Natural killer cell (primary cell): Measurements from ENCODE around the gene ALOX5. TPM values are rescaled to one million over a fixed set of nuclear protein-coding genes. Genes with fewer than 3 reads are reported as not detected.

ENCODE experiments used
- ATAC-seq, 3 donors: fragments of 150-1000 bp in 2 of 3; fragments of 200-7000 bp in 1 of 3; cut with Tn5 transposase; 1 replicate in 1 of 3; 2 replicates in 2 of 3; pipeline ENCODE4 v1.10.0; 2021; ENCODE audit warnings: mild to moderate bottlenecking in 2 of 3, moderate library complexity in 2 of 3
- DNase-seq, 2 donors: peaks; one replicate each; pipeline versions ENCODE4 v3.0.0 to v3.0.0-alpha.2; 2013 to 2021; ENCODE audit warnings: mixed read lengths in 1 of 2
- H3K27ac ChIP-seq: one replicate; pipeline ENCODE4 v1.5.1; 2013; ENCODE audit warnings: mild to moderate bottlenecking, low read length
- H3K27me3 ChIP-seq: one replicate; pipeline ENCODE4 v1.6.1; 2013; ENCODE audit warnings: low read length; ENCODE audit not compliant: control insufficient read depth, insufficient read depth
- H3K36me3 ChIP-seq: one replicate; pipeline ENCODE4 v1.6.1; 2013; ENCODE audit warnings: low read length; ENCODE audit not compliant: control insufficient read depth, insufficient read depth
- H3K4me1 ChIP-seq: one replicate; pipeline ENCODE4 v1.6.1; 2013; ENCODE audit warnings: low read length; ENCODE audit not compliant: control insufficient read depth, insufficient read depth
- H3K4me3 ChIP-seq: one replicate; pipeline ENCODE4 v1.5.1; 2013; ENCODE audit warnings: low read length
- H3K9me3 ChIP-seq: one replicate; pipeline ENCODE4 v1.6.1; 2013; ENCODE audit warnings: low read length; ENCODE audit not compliant: control insufficient read depth, insufficient read depth
- H3K27ac Mint-ChIP-seq, 2 donors: one replicate each; pipeline ENCODE4 v1.8.0; 2022; ENCODE audit warnings: mild to moderate bottlenecking in 2 of 2, mixed read lengths in 2 of 2, moderate library complexity in 1 of 2
- H3K27me3 Mint-ChIP-seq, 2 donors: one replicate each; pipeline ENCODE4 v1.8.0; 2022; ENCODE audit warnings: low read depth in 2 of 2, mixed read lengths in 2 of 2
- H3K36me3 Mint-ChIP-seq: one replicate; pipeline ENCODE4 v1.8.0; 2022; ENCODE audit warnings: mixed read lengths
- H3K4me1 Mint-ChIP-seq, 2 donors: one replicate each; pipeline ENCODE4 v1.8.0; 2022; ENCODE audit warnings: mixed read lengths in 2 of 2
- H3K4me3 Mint-ChIP-seq: one replicate; pipeline ENCODE4 v1.8.0; 2022; ENCODE audit warnings: mild to moderate bottlenecking, moderate library complexity, mixed read lengths
- H3K9me3 Mint-ChIP-seq, 2 donors: one replicate each; pipeline ENCODE4 v1.8.0; 2022; ENCODE audit warnings: mixed read lengths in 2 of 2
- CTCF ChIP-seq: fragments of 200-600 bp; IDR thresholded peaks from one replicate; pipeline ENCODE4 v1.8.0; 2022; ENCODE audit warnings: antibody characterized with exemption
- WGBS: methylation state at CpG from one replicate; pipeline ENCODE4 v1.1.7; 2013; ENCODE audit warnings: missing lambda C conversion rate; ENCODE audit not compliant: insufficient coverage; 5-methylcytosine and 5-hydroxymethylcytosine counted together
- intact Hi-C: fragments of 100-400 bp; cut with micrococcal nuclease; formaldehyde crosslinking; loops from one replicate; pipeline ENCODE4 v1.14.2; 2022
- total RNA-seq, 4 donors: library from RNA; stranded (reverse); fragments of 120-200 nt in 1 of 4; gene quantifications; one replicate each; pipeline versions ENCODE4 v1.2.3 to v1.2.4, GENCODE V29; 2013 to 2022

ALOX5 gene
- total RNA-seq, 3 donors from 2014 or later (not counting 1 experiment from before 2014, with no cell fraction given), result 8.6 to 93.5 (median 12.4) TPM

GRCh38 chr10:45424668-45425404 is 50.8 kb downstream of the ALOX5 start:
- intact Hi-C loops, result no loop called here
- DNase-seq (no peak), ATAC-seq (no peak)
- Mint-ChIP-seq H3K4me3 (no peak overlapping the region), H3K27ac (no peak overlapping the region), H3K27me3 (peaks cover 0 to 10% of the 10 kb centered on the region in 2 donors), H3K36me3 (no peaks in the 10 kb centered on the region), H3K9me3 (no peaks in the 10 kb centered on the region), H3K4me1 (peaks cover 14 to 24% of the 10 kb centered on the region in 2 donors)
- Histone ChIP-seq H3K4me1 (peaks cover 32% of the 10 kb centered on the region), H3K27ac (no peak overlapping the region), H3K36me3 (no peaks in the 10 kb centered on the region), H3K9me3 (no peaks in the 10 kb centered on the region), H3K27me3 (no peaks in the 10 kb centered on the region), H3K4me3 (no peak overlapping the region)
- TF ChIP-seq CTCF, result no peak
- WGBS, result 61% methylated on average over 15 of the region's 15 CpGs

- no peaks in the 10 kb centered on the region for H3K36me3 Mint-ChIP-seq
- H3K4me3 Mint-ChIP-seq, result no peak overlapping the region
These were observed 51.9 kb downstream of the ALOX5 start for GRCh38 chr10:45425621-45426563.

GRCh38 chr10:45427262-45427969 is 53.4 kb downstream of the ALOX5 start:
- Histone ChIP-seq H3K27me3 (no peaks in the 10 kb centered on the region), H3K4me1 (peaks cover 6% of the 10 kb centered on the region), H3K36me3 (no peaks in the 10 kb centered on the region), H3K27ac (no peak overlapping the region), H3K4me3 (no peak overlapping the region), H3K9me3 (no peaks in the 10 kb centered on the region)
- Mint-ChIP-seq H3K4me3 (no peak overlapping the region), H3K4me1 (no peaks in the 10 kb centered on the region), H3K27ac (no peak overlapping the region), H3K27me3 (peaks cover under 1 to 10% of the 10 kb centered on the region in 2 donors), H3K9me3 (no peaks in the 10 kb centered on the region), H3K36me3 (no peaks in the 10 kb centered on the region)
- intact Hi-C loops, result no loop called here
- ATAC-seq, result no peak
- TF ChIP-seq CTCF, result no peak
- no peak for DNase-seq
- 90% methylated on average over 50 of the region's 50 CpGs for WGBS

More at GRCh38 chr10:45425621-45426563, 51.9 kb downstream of the ALOX5 start:
- no peaks in the 10 kb centered on the region for H3K27me3 ChIP-seq
- ATAC-seq, result no peak
- H3K36me3 ChIP-seq, result no peaks in the 10 kb centered on the region
- no peak for DNase-seq
- H3K9me3 ChIP-seq, result no peaks in the 10 kb centered on the region
- Mint-ChIP-seq H3K27me3 (peaks cover 0 to 10% of the 10 kb centered on the region in 2 donors), H3K4me1 (peaks cover 4 to 14% of the 10 kb centered on the region in 2 donors), H3K9me3 (no peaks in the 10 kb centered on the region), H3K27ac (no peak overlapping the region)
- TF ChIP-seq CTCF, result no peak
- intact Hi-C loops, result no loop called here
- 76% methylated on average over 10 of the region's 10 CpGs for WGBS
- peaks cover 21% of the 10 kb centered on the region for H3K4me1 ChIP-seq
- H3K4me3 ChIP-seq, result no peak overlapping the region
- H3K27ac ChIP-seq, result no peak overlapping the region
